A549 treated with AZD2906 at 1 μM for 4 hours (cell line): ENCODE results near the gene FBXO22. TPM values are rescaled to one million over a fixed set of nuclear protein-coding genes. Genes with fewer than 3 reads are reported as not detected.

ENCODE experiments used
- total RNA-seq: library from RNA; stranded (reverse); fragments of 200-300 nt; extraction: Qiagen RNA extraction; gene quantifications from 5 replicates; pipeline ENCODE4 v1.2.3, GENCODE V29; 2022

Gene FBXO22
- total RNA-seq, result 65.4 to 79.8 TPM (median 76.7 TPM) in 5 replicates

GRCh38 chr15:75903331-75904239, at the start of gene FBXO22:
FBXO22 (plus strand) TSS chr15:75903878; CDS start chr15:75903964, 86 bp downstream.

Other genes with a start within 250 kb of the FBXO22 start
- gene CSPG4, start 191.0 kb upstream of the FBXO22 start, total RNA-seq, result 0.09 to 0.15 TPM (median 0.13 TPM) in 5 replicates
- gene UBE2Q2, start 60.4 kb upstream of the FBXO22 start, total RNA-seq, result 38.4 to 44.9 TPM (median 41.9 TPM) in 5 replicates
- 0.57 to 1.7 TPM (median 0.94 TPM) in 5 replicates for gene NRG4, start 108.5 kb downstream of the FBXO22 start, total RNA-seq
- 0.17 to 0.33 TPM (median 0.24 TPM) in 5 replicates for gene TMEM266, start 156.1 kb downstream of the FBXO22 start, total RNA-seq